Neuronal stem cell (in vitro differentiated cells): Measurements from ENCODE around the gene ZGLP1.
A peak's percentile ranks its signal among the peaks of the same experiment; 100 is the strongest.

Experiments used
- DNase-seq: peaks from one replicate; pipeline ENCODE4 v3.0.0-alpha.2; 2013; ENCODE audit warnings: low spot score
- H2AFZ ChIP-seq: one replicate; pipeline ENCODE4 v1.6.1; 2013; ENCODE audit warnings: mild to moderate bottlenecking, low read length, inconsistent platforms
- H2AK5ac ChIP-seq: 2 replicates; pipeline ENCODE4 v1.6.1; 2013; ENCODE audit warnings: low read depth, mild to moderate bottlenecking, inconsistent platforms, low read length, moderate library complexity, mixed read lengths
- H2BK120ac ChIP-seq: 2 replicates; pipeline ENCODE4 v1.6.1; 2013; ENCODE audit warnings: low read depth, mild to moderate bottlenecking, inconsistent platforms, low read length, moderate library complexity, mixed read lengths
- H2BK12ac ChIP-seq: one replicate; pipeline ENCODE4 v1.6.1; 2013; ENCODE audit warnings: low read length, inconsistent platforms
- H2BK15ac ChIP-seq: 2 replicates; pipeline ENCODE4 v1.6.1; 2013; ENCODE audit warnings: mild to moderate bottlenecking, low read length, inconsistent platforms, mixed read lengths
- H2BK5ac ChIP-seq: one replicate; pipeline ENCODE4 v1.6.1; 2013; ENCODE audit warnings: inconsistent platforms, mild to moderate bottlenecking, low read length, moderate library complexity
- H3K14ac ChIP-seq: one replicate; pipeline ENCODE4 v1.6.1; 2013; ENCODE audit warnings: low read length, inconsistent platforms
- H3K18ac ChIP-seq: 2 replicates; pipeline ENCODE4 v1.6.1; 2013; ENCODE audit warnings: low read length, inconsistent platforms
- H3K23ac ChIP-seq: 2 replicates; pipeline ENCODE4 v1.6.1; 2013; ENCODE audit warnings: low read depth, mild to moderate bottlenecking, mixed read lengths, low read length, inconsistent platforms; ENCODE audit not compliant: poor library complexity
- H3K27ac ChIP-seq: replicated peaks from 3 replicates; pipeline ENCODE4 v1.5.1; 2013; ENCODE audit warnings: low read length, inconsistent platforms
- H3K27me3 ChIP-seq, 3 experiments: 2 replicates each; pipeline ENCODE4 v1.6.1; 2013; ENCODE audit warnings: low read length in 3 of 3, mild to moderate bottlenecking in 2 of 3, inconsistent platforms in 1 of 3, low read depth in 1 of 3, mixed read lengths in 1 of 3, moderate library complexity in 1 of 3; ENCODE audit not compliant: control insufficient read depth in 3 of 3, insufficient read depth in 3 of 3
- H3K36me3 ChIP-seq, 2 donors: replicated peaks in 1 of 2; 2 replicates each; pipeline ENCODE4 v1.6.1; 2013; ENCODE audit warnings: low read length in 2 of 2; ENCODE audit not compliant: control insufficient read depth in 2 of 2, insufficient read depth in 2 of 2
- H3K4ac ChIP-seq: 2 replicates; pipeline ENCODE4 v1.6.1; 2013; ENCODE audit warnings: inconsistent platforms, mild to moderate bottlenecking, low read length, moderate library complexity
- H3K4me1 ChIP-seq, 2 donors: 1 replicate in 1 of 2; 2 replicates in 1 of 2; pipeline ENCODE4 v1.6.1; 2013; ENCODE audit warnings: low read length in 2 of 2, low read depth in 1 of 2; ENCODE audit not compliant: control insufficient read depth in 2 of 2, insufficient read depth in 1 of 2
- H3K4me2 ChIP-seq: one replicate; pipeline ENCODE4 v1.6.1; 2013; ENCODE audit warnings: mild to moderate bottlenecking, low read length, inconsistent platforms; ENCODE audit not compliant: insufficient read depth, poor library complexity, severe bottlenecking
- H3K4me3 ChIP-seq, 2 donors: 2 replicates each; pipeline ENCODE4 v1.5.1; 2013; ENCODE audit warnings: low read length in 2 of 2, mild to moderate bottlenecking in 2 of 2, inconsistent platforms in 1 of 2, moderate library complexity in 1 of 2
- H3K79me1 ChIP-seq: one replicate; pipeline ENCODE4 v1.6.1; 2013; ENCODE audit warnings: low read depth, mild to moderate bottlenecking, inconsistent platforms, low read length, moderate library complexity
- H3K9ac ChIP-seq: one replicate; pipeline ENCODE4 v1.6.1; 2013; ENCODE audit warnings: mild to moderate bottlenecking, low read depth, low read length, inconsistent platforms; ENCODE audit not compliant: poor library complexity
- H3K9me3 ChIP-seq, 2 donors: replicated peaks in 1 of 2; 2 replicates each; pipeline versions ENCODE3 to v1.6.1; 2013; ENCODE audit warnings: low read length in 2 of 2, mild to moderate bottlenecking in 2 of 2, inconsistent platforms in 1 of 2, low read depth in 1 of 2, mixed read lengths in 1 of 2, moderate library complexity in 1 of 2; ENCODE audit not compliant: control insufficient read depth in 2 of 2, insufficient read depth in 1 of 2
- H4K8ac ChIP-seq: one replicate; pipeline ENCODE4 v1.6.1; 2013; ENCODE audit warnings: low read depth, mild to moderate bottlenecking, inconsistent platforms, low read length, moderate library complexity
- H4K91ac ChIP-seq: one replicate; pipeline ENCODE4 v1.6.1; 2013; ENCODE audit warnings: low read length, low read depth, mild to moderate bottlenecking, inconsistent platforms; ENCODE audit not compliant: poor library complexity
- WGBS, 2 donors: extraction: QIAGEN DNeasy Blood & Tissue Kit; methylation state at CpG; one replicate each; pipeline ENCODE4 v1.1.7; 2013; ENCODE audit warnings: missing lambda C conversion rate in 2 of 2, mixed read lengths in 1 of 2; ENCODE audit not compliant: insufficient read length in 2 of 2, insufficient replicate concordance in 1 of 2; ENCODE audit errors: extremely low coverage in 2 of 2; 5-methylcytosine and 5-hydroxymethylcytosine counted together

Gene ZGLP1

GRCh38 chr19:10289167-10289835, 20.3 kb downstream of the ZGLP1 start:
- Histone ChIP-seq H3K23ac (peak overlapping the region; percentile 52), H3K27me3 (peaks cover 49 to 82% (median 58%) of the 10 kb centered on the region in 3 experiments), H3K18ac (peak overlapping the region; percentile 3), H3K9ac (peak overlapping the region; percentile 33), H2BK12ac (no peak overlapping the region), H3K27ac (no peak overlapping the region), H4K8ac (no peak overlapping the region), H2AK5ac (no peak overlapping the region), H3K4me3 (peak overlapping the region; percentile 19 to 55), H4K91ac (no peak overlapping the region), H3K9me3 (peaks cover 5 to 15% of the 10 kb centered on the region in 2 donors), H3K4ac (no peak overlapping the region), H3K4me2 (peak overlapping the region; percentile 68), H2BK15ac (no peak overlapping the region), H2BK120ac (no peak overlapping the region), H3K79me1 (no peaks in the 10 kb centered on the region), H3K14ac (no peak overlapping the region), H3K36me3 (peaks cover 0 to 19% of the 10 kb centered on the region in 2 donors), H3K4me1 (peaks cover 26 to 32% of the 10 kb centered on the region in 2 donors), H2AFZ (peak overlapping the region; percentile 98), H2BK5ac (no peak overlapping the region)
- WGBS, 2 donors: no CpG with 5 or more reads among the region's 50 CpGs
- no peak for DNase-seq

- no peak overlapping the region for H2AK5ac ChIP-seq
- peak overlapping the region; percentile 9 for H3K9ac ChIP-seq
- H3K27me3 ChIP-seq: peaks cover 43 to 76% (median 52%) of the 10 kb centered on the region in 3 experiments
- no peak overlapping the region for H2BK12ac ChIP-seq
- no peak overlapping the region for H4K8ac ChIP-seq
- peak overlapping the region; percentile 19 to 55 for H3K4me3 ChIP-seq
- no peak overlapping the region for H2BK120ac ChIP-seq
- peak overlapping the region; percentile 16 for H3K23ac ChIP-seq
- no peak for DNase-seq
- H3K14ac ChIP-seq: no peak overlapping the region
- no CpG with 5 or more reads among the region's 23 CpGs for WGBS, 2 donors
- no peak overlapping the region for H2BK5ac ChIP-seq
- H3K79me1 ChIP-seq: no peaks in the 10 kb centered on the region
- peak overlapping the region; percentile 68 for H3K4me2 ChIP-seq
- H2BK15ac ChIP-seq: no peak overlapping the region
- peak overlapping the region; percentile 1 for H3K18ac ChIP-seq
- H3K36me3 ChIP-seq: peaks cover 0 to 25% of the 10 kb centered on the region in 2 donors
- H3K9me3 ChIP-seq: peaks cover 5 to 15% of the 10 kb centered on the region in 2 donors
- H3K27ac ChIP-seq: no peak overlapping the region
- H2AFZ ChIP-seq: peak overlapping the region; percentile 98
- no peak overlapping the region for H3K4ac ChIP-seq
- no peak overlapping the region for H4K91ac ChIP-seq
- peaks cover 26 to 32% of the 10 kb centered on the region in 2 donors for H3K4me1 ChIP-seq
These were observed 20.9 kb downstream of the ZGLP1 start for GRCh38 chr19:10288662-10289166.

GRCh38 chr19:10286803-10287737, 22.5 kb downstream of the ZGLP1 start, which contains the start of gene ICAM4:
ICAM4 (plus strand) TSS chr19:10286955; CDS start chr19:10287013, 58 bp downstream.
- Histone ChIP-seq H3K4me2 (peak within 1 kb of the TSS; percentile 56), H3K18ac (peak within 1 kb of the TSS; percentile 52), H3K27ac (no peak within 1 kb of the TSS), H4K91ac (no peak within 1 kb of the TSS), H3K9me3 (peaks cover 0 to 9% of the 10 kb centered on the region in 2 donors), H3K4ac (no peak within 1 kb of the TSS), H3K79me1 (no peaks in the 10 kb centered on the region), H3K4me1 (peaks cover 23 to 27% of the 10 kb centered on the region in 2 donors), H4K8ac (no peak within 1 kb of the TSS), H2BK12ac (no peak within 1 kb of the TSS), H2BK15ac (peak within 1 kb of the TSS; percentile 95), H2BK5ac (peak within 1 kb of the TSS; percentile 19), H3K9ac (peak within 1 kb of the TSS; percentile 50), H3K14ac (peak within 1 kb of the TSS; percentile 47), H2AK5ac (peak within 1 kb of the TSS; percentile 58), H3K27me3 (peaks cover 28 to 60% (median 38%) of the 10 kb centered on the region in 3 experiments), H2AFZ (peak within 1 kb of the TSS; percentile 53), H3K23ac (peak within 1 kb of the TSS; percentile 92), H2BK120ac (no peak within 1 kb of the TSS), H3K4me3 (peak within 1 kb of the TSS in 1 of 2 donors; percentile 60), H3K36me3 (peaks cover 0 to 33% of the 10 kb centered on the region in 2 donors)
- DNase-seq: no peak
- no CpG with 5 or more reads among the region's 59 CpGs for WGBS, 2 donors
